CD14-positive monocyte (primary cell): Measurements from ENCODE around the gene RNF152. TPM values are rescaled to one million over a fixed set of nuclear protein-coding genes. Genes with fewer than 3 reads are reported as not detected.

Experiments used
- DNase-seq, 3 donors: peaks; one replicate each; pipeline ENCODE4 v3.0.0-alpha.2; 2011 to 2022
- H2AFZ ChIP-seq: 2 replicates; pipeline ENCODE4 v1.6.0; 2012; ENCODE audit warnings: mild to moderate bottlenecking, low read depth, low read length, inconsistent platforms; ENCODE audit not compliant: insufficient read depth, poor library complexity, severe bottlenecking
- H3K27ac ChIP-seq, 2 donors: 1 replicate in 1 of 2; 2 replicates in 1 of 2; pipeline ENCODE4 v1.5.1; 2012 to 2013; ENCODE audit warnings: low read length in 2 of 2, control low read depth in 1 of 2, inconsistent platforms in 1 of 2, low read depth in 1 of 2, mild to moderate bottlenecking in 1 of 2
- H3K27me3 ChIP-seq, 2 donors: one replicate each; pipeline versions ENCODE4 v1.6.0 to v1.6.1; 2011 to 2013; ENCODE audit warnings: low read length in 2 of 2; ENCODE audit not compliant: control insufficient read depth in 2 of 2, insufficient read depth in 2 of 2
- H3K36me3 ChIP-seq, 2 donors: replicated peaks in 1 of 2; 1 replicate in 1 of 2; 2 replicates in 1 of 2; pipeline versions ENCODE4 v1.5.1 to v1.6.1; 2012 to 2013; ENCODE audit warnings: low read length in 2 of 2, control low read depth in 1 of 2, inconsistent platforms in 1 of 2, mild to moderate bottlenecking in 1 of 2; ENCODE audit not compliant: insufficient read depth in 2 of 2, control insufficient read depth in 1 of 2
- H3K4me1 ChIP-seq, 2 donors: 1 replicate in 1 of 2; 2 replicates in 1 of 2; pipeline versions ENCODE4 v1.5.1 to v1.6.1; 2012 to 2013; ENCODE audit warnings: low read length in 2 of 2, control low read depth in 1 of 2, inconsistent platforms in 1 of 2, mild to moderate bottlenecking in 1 of 2, moderate library complexity in 1 of 2; ENCODE audit not compliant: insufficient read depth in 2 of 2, control insufficient read depth in 1 of 2
- H3K4me2 ChIP-seq: replicated peaks from 2 replicates; pipeline ENCODE3; 2012; ENCODE audit warnings: low read length, moderate library complexity, mild to moderate bottlenecking; ENCODE audit not compliant: poor library complexity, severe bottlenecking; ENCODE audit errors: extremely low read depth
- H3K4me3 ChIP-seq, 3 experiments: fragments of 200-600 bp in 1 of 3; sonication (generic) in 1 of 3; replicated peaks in 1 of 3; 1 replicate in 2 of 3; 2 replicates in 1 of 3; pipeline ENCODE4 v1.5.1; 2011 to 2013; ENCODE audit warnings: low read length in 3 of 3, mild to moderate bottlenecking in 3 of 3, control low read depth in 2 of 3, low read depth in 2 of 3, inconsistent platforms in 1 of 3, moderate library complexity in 1 of 3
- H3K79me2 ChIP-seq: 2 replicates; pipeline ENCODE4 v1.6.0; 2012; ENCODE audit warnings: mild to moderate bottlenecking, control low read depth, inconsistent platforms, low read length, moderate library complexity; ENCODE audit not compliant: insufficient read depth
- H3K9ac ChIP-seq: 2 replicates; pipeline ENCODE4 v1.6.0; 2017; ENCODE audit warnings: low read length, mild to moderate bottlenecking; ENCODE audit not compliant: insufficient read depth, poor library complexity, severe bottlenecking
- H3K9me3 ChIP-seq, 2 donors: replicated peaks in 1 of 2; 1 replicate in 1 of 2; 2 replicates in 1 of 2; pipeline versions ENCODE4 v1.5.1 to v1.6.1; 2012 to 2013; ENCODE audit warnings: low read length in 2 of 2, control low read depth in 1 of 2; ENCODE audit not compliant: control insufficient read depth in 1 of 2, insufficient read depth in 1 of 2
- H4K20me1 ChIP-seq: 2 replicates; pipeline ENCODE4 v1.6.0; 2012; ENCODE audit warnings: mild to moderate bottlenecking, low read length, control low read depth, moderate library complexity; ENCODE audit not compliant: insufficient read depth
- H3K27ac Mint-ChIP-seq, 7 donors: one replicate each; pipeline ENCODE4 v1.8.0; 2020; ENCODE audit warnings: mild to moderate bottlenecking in 7 of 7, mixed read lengths in 7 of 7, moderate library complexity in 6 of 7, inconsistent platforms in 2 of 7
- H3K27me3 Mint-ChIP-seq, 3 donors: one replicate each; pipeline ENCODE4 v1.8.0; 2021 to 2022; ENCODE audit warnings: low read depth in 3 of 3, mild to moderate bottlenecking in 3 of 3, mixed read lengths in 3 of 3, moderate library complexity in 3 of 3, inconsistent platforms in 1 of 3
- H3K36me3 Mint-ChIP-seq, 2 donors: one replicate each; pipeline ENCODE4 v1.8.0; 2020; ENCODE audit warnings: mixed read lengths in 2 of 2, inconsistent platforms in 1 of 2, mild to moderate bottlenecking in 1 of 2
- H3K4me1 Mint-ChIP-seq: one replicate; pipeline ENCODE4 v1.8.0; 2020; ENCODE audit warnings: mild to moderate bottlenecking, mixed read lengths
- H3K4me3 Mint-ChIP-seq, 2 donors: one replicate each; pipeline ENCODE4 v1.8.0; 2020; ENCODE audit warnings: mild to moderate bottlenecking in 2 of 2, mixed read lengths in 2 of 2, moderate library complexity in 1 of 2
- H3K9me3 Mint-ChIP-seq, 7 donors: one replicate each; pipeline ENCODE4 v1.8.0; 2020 to 2022; ENCODE audit warnings: mixed read lengths in 7 of 7, mild to moderate bottlenecking in 6 of 7, moderate library complexity in 6 of 7, inconsistent platforms in 2 of 7
- CTCF ChIP-seq: fragments of 200-600 bp; IDR thresholded peaks from one replicate; pipeline ENCODE4 v1.8.0; 2022; ENCODE audit warnings: antibody characterized with exemption, mild to moderate bottlenecking
- WGBS: methylation state at CpG from one replicate; pipeline ENCODE4 v1.1.5; 2013; ENCODE audit warnings: missing lambda C conversion rate; ENCODE audit not compliant: insufficient coverage; 5-methylcytosine and 5-hydroxymethylcytosine counted together
- intact Hi-C, 2 donors: fragments of 100-400 bp; cut with micrococcal nuclease; formaldehyde crosslinking; loops; one replicate each; pipeline versions ENCODE4 v1.15.0 to v1.15.1; 2023
- polyA plus RNA-seq, 3 donors: library from polyadenylated mRNA; depleted of rRNA in 1 of 3; unstranded in 2 of 3; stranded (reverse) in 1 of 3; fragments of 300-500 nt in 2 of 3; fragments of >200 nt in 1 of 3; fragmentation: Illumina TruSeq in 2 of 3; gene quantifications; 1 replicate in 2 of 3; 2 replicates in 1 of 3; pipeline ENCODE4 v1.2.3, GENCODE V29; 2012 to 2021

The RNF152 gene
- polyA plus RNA-seq, 3 donors: 0.03 to 0.54 (median 0.45) TPM

- H3K4me1 Mint-ChIP-seq: no peaks in the 10 kb centered on the region
- 25% methylated on average over 1 of the region's 3 CpGs for WGBS
- TF ChIP-seq CTCF: no peak
- DNase-seq: no peak
- no peak overlapping the region for H2AFZ ChIP-seq
- no peaks in the 10 kb centered on the region for H3K9me3 ChIP-seq
- no peak overlapping the region for H3K4me3 Mint-ChIP-seq
- H3K27me3 ChIP-seq: no peaks in the 10 kb centered on the region
- no peak overlapping the region for H3K27ac Mint-ChIP-seq
- intact Hi-C loops: no loop called here
- H3K4me1 ChIP-seq: no peaks in the 10 kb centered on the region
- no peaks in the 10 kb centered on the region for H4K20me1 ChIP-seq
- no peak overlapping the region for H3K9ac ChIP-seq
- H3K79me2 ChIP-seq: no peaks in the 10 kb centered on the region
- peaks cover 0 to 7% (median 2%) of the 10 kb centered on the region in 3 donors for H3K27me3 Mint-ChIP-seq
- H3K27ac ChIP-seq: no peak overlapping the region
- H3K36me3 Mint-ChIP-seq: no peaks in the 10 kb centered on the region
- H3K4me3 ChIP-seq: no peak overlapping the region
- no peaks in the 10 kb centered on the region for H3K36me3 ChIP-seq
- peaks cover 0 to 13% (median 8%) of the 10 kb centered on the region in 7 donors for H3K9me3 Mint-ChIP-seq
- no peak overlapping the region for H3K4me2 ChIP-seq
Measured at GRCh38 chr18:61785588-61785987, 107.2 kb downstream of the RNF152 start.

GRCh38 chr18:61784834-61785233, 108.0 kb downstream of the RNF152 start:
- intact Hi-C loops: no loop called here
- no CpG with 5 or more reads among the region's 2 CpGs for WGBS
- peaks cover 0 to 7% (median 2%) of the 10 kb centered on the region in 3 donors for H3K27me3 Mint-ChIP-seq
- H3K4me1 ChIP-seq: no peaks in the 10 kb centered on the region
- no peaks in the 10 kb centered on the region for H3K36me3 ChIP-seq
- no peak for DNase-seq
- no peaks in the 10 kb centered on the region for H3K36me3 Mint-ChIP-seq
- H2AFZ ChIP-seq: no peak overlapping the region
- H3K4me2 ChIP-seq: no peak overlapping the region
- no peaks in the 10 kb centered on the region for H3K4me1 Mint-ChIP-seq
- H3K27ac ChIP-seq: no peak overlapping the region
- H3K4me3 Mint-ChIP-seq: no peak overlapping the region
- H3K27me3 ChIP-seq: no peaks in the 10 kb centered on the region
- no peaks in the 10 kb centered on the region for H4K20me1 ChIP-seq
- no peak overlapping the region for H3K4me3 ChIP-seq
- no peaks in the 10 kb centered on the region for H3K79me2 ChIP-seq
- H3K9me3 Mint-ChIP-seq: peaks cover 0 to 13% (median 8%) of the 10 kb centered on the region in 7 donors
- no peak overlapping the region for H3K27ac Mint-ChIP-seq
- TF ChIP-seq CTCF: no peak
- H3K9me3 ChIP-seq: no peaks in the 10 kb centered on the region
- no peak overlapping the region for H3K9ac ChIP-seq
